GM12878 (cell line): ENCODE results near the gene LCE6A. TPM values are rescaled to one million over a fixed set of nuclear protein-coding genes. Genes with fewer than 3 reads are reported as not detected.

ENCODE experiments used
- ATAC-seq: fragments of 200-7000 bp; cut with Tn5 transposase; 3 replicates; pipeline ENCODE4 v1.9.1; 2020; ENCODE audit warnings: mild to moderate bottlenecking, moderate library complexity
- BruUV-seq: library from RNA; stranded (reverse); fragments of 400-500 nt; replicated peaks from 2 replicates; lab custom pipeline; 2021; lab: Mats Ljungman, UMichigan
- CTCF ChIA-PET: fragments of 300-600 bp; sonication (Branson Sonifier 250); formaldehyde crosslinking; extraction: SDS; loops from one replicate; lab custom pipeline; 2021; ENCODE audit warnings: inconsistent platforms; lab: Yijun Ruan, JAX
- POLR2A ChIA-PET: fragments of 350-600 bp; formaldehyde crosslinking; extraction: SDS; loops from one replicate; lab custom pipeline; 2021; ENCODE audit warnings: inconsistent platforms; lab: Charles Lee
- RAD21 ChIA-PET: fragments of 300-600 bp; sonication (Branson Sonifier 250); formaldehyde crosslinking; loops from one replicate; lab custom pipeline; 2023; ENCODE audit warnings: antibody characterized with exemption; ENCODE audit not compliant: unreplicated experiment; lab: Charles Lee
- SMC1A ChIA-PET: fragments of 300-600 bp; sonication (Branson Sonifier 250); formaldehyde crosslinking; loops from one replicate; lab custom pipeline; 2023; ENCODE audit not compliant: unreplicated experiment, uncharacterized antibody; lab: Charles Lee
- DNase-seq: peaks from one replicate; pipeline ENCODE4 v3.0.0-alpha.2; 2011; ENCODE audit warnings: low read depth, low spot score
- FAIRE-seq: peaks from 3 replicates; lab custom pipeline; 2011; peaks lifted over from hg19 to GRCh38; lab: Jason Lieb, UNC
- H2AFZ ChIP-seq: 2 replicates; pipeline ENCODE4 v1.6.0; 2011; ENCODE audit warnings: low read depth, low read length, control low read depth; ENCODE audit not compliant: control insufficient read depth
- H3K27ac ChIP-seq: 2 replicates; pipeline ENCODE4 v1.5.1; 2011; ENCODE audit warnings: control low read depth; ENCODE audit not compliant: control insufficient read depth, insufficient read depth
- H3K27me3 ChIP-seq, 2 experiments: replicated peaks in 1 of 2; 2 replicates each; pipeline versions ENCODE4 v1.6.0 to v1.6.1; 2011; ENCODE audit warnings: low read length in 1 of 2; ENCODE audit not compliant: control insufficient read depth in 2 of 2, insufficient read depth in 2 of 2
- H3K36me3 ChIP-seq, 2 experiments: 2 replicates each; pipeline ENCODE4 v1.5.1; 2011; ENCODE audit warnings: low read length in 1 of 2; ENCODE audit not compliant: control insufficient read depth in 2 of 2, insufficient read depth in 2 of 2
- H3K4me1 ChIP-seq: 2 replicates; pipeline ENCODE4 v1.6.1; 2011; ENCODE audit warnings: mild to moderate bottlenecking, low read length, moderate library complexity, mixed read lengths; ENCODE audit not compliant: control insufficient read depth, insufficient read depth
- H3K4me2 ChIP-seq: 2 replicates; pipeline ENCODE4 v1.6.0; 2011; ENCODE audit warnings: control low read depth; ENCODE audit not compliant: control insufficient read depth, insufficient read depth
- H3K4me3 ChIP-seq: fragments of 200-600 bp; sonication (generic); 2 replicates; pipeline ENCODE4 v1.5.1; 2016
- H3K79me2 ChIP-seq: 2 replicates; pipeline ENCODE4 v1.6.0; 2011; ENCODE audit warnings: low read length; ENCODE audit not compliant: control insufficient read depth, insufficient read depth
- H3K9ac ChIP-seq: 2 replicates; pipeline ENCODE4 v1.8.0; 2011; ENCODE audit warnings: low read length, control low read depth, mixed read lengths; ENCODE audit not compliant: control insufficient read depth, insufficient read depth
- H3K9me3 ChIP-seq: replicated peaks from 3 replicates; pipeline ENCODE4 v1.5.1; 2011; ENCODE audit warnings: mild to moderate bottlenecking, low read length; ENCODE audit not compliant: control insufficient read depth, insufficient read depth
- H4K20me1 ChIP-seq: 2 replicates; pipeline ENCODE4 v1.6.0; 2011; ENCODE audit not compliant: control insufficient read depth, insufficient read depth
- CEBPB ChIP-seq, 2 experiments: fragments of 150-350 bp in 1 of 2; IDR thresholded peaks; 2 replicates each; pipeline ENCODE4 v1.6.1; 2012 to 2014; ENCODE audit warnings: low read depth in 2 of 2, low read length in 2 of 2, borderline replicate concordance in 1 of 2, inconsistent platforms in 1 of 2
- E4F1 ChIP-seq: fragments of 450-650 bp; IDR thresholded peaks from 2 replicates; pipeline ENCODE4 v1.6.1; 2018; ENCODE audit warnings: borderline replicate concordance, mild to moderate bottlenecking; ENCODE audit not compliant: partially characterized antibody
- ESRRA ChIP-seq: IDR thresholded peaks from 2 replicates; pipeline ENCODE4 v1.6.1; 2012; ENCODE audit warnings: mild to moderate bottlenecking, low read length, improper control_type of control experiment
- FOXM1 ChIP-seq: IDR thresholded peaks from 2 replicates; pipeline ENCODE4 v1.6.1; 2012; ENCODE audit warnings: low read depth, mild to moderate bottlenecking, inconsistent platforms, low read length, moderate library complexity
- SMAD1 ChIP-seq: fragments of 450-650 bp; IDR thresholded peaks from 2 replicates; pipeline ENCODE4 v1.6.1; 2018; ENCODE audit warnings: mild to moderate bottlenecking, low read depth; ENCODE audit not compliant: partially characterized antibody
- WRNIP1 ChIP-seq: IDR thresholded peaks from 2 replicates; pipeline ENCODE4 v1.6.1; 2011; ENCODE audit warnings: low read depth, low read length, improper control_type of control experiment, borderline replicate concordance
- YY1 ChIP-seq: IDR thresholded peaks from 2 replicates; pipeline ENCODE4 v1.6.1; 2011; ENCODE audit warnings: low read depth, mild to moderate bottlenecking, low read length
- ZNF622 ChIP-seq: fragments of 450-650 bp; IDR thresholded peaks from 2 replicates; pipeline ENCODE4 v1.6.1; 2017; ENCODE audit warnings: mild to moderate bottlenecking, inconsistent platforms
- ZSCAN29 ChIP-seq: fragments of 450-650 bp; IDR thresholded peaks from 2 replicates; pipeline ENCODE4 v1.6.1; 2017; ENCODE audit warnings: mild to moderate bottlenecking, moderate library complexity
- WGBS: methylation state at CpG from one replicate; pipeline ENCODE4 v1.1.6; 2016; ENCODE audit warnings: low lambda C conversion rate; ENCODE audit not compliant: insufficient replicate concordance, insufficient coverage; ENCODE audit errors: missing lambda C conversion rate; 5-methylcytosine and 5-hydroxymethylcytosine counted together
- in situ Hi-C: fragments of 300-500 bp; cut with MboI; formaldehyde crosslinking; loops from 9 replicates; pipeline ENCODE4 v1.14.3; 2018; ENCODE audit warnings: mixed read lengths
- intact Hi-C: fragments of 100-400 bp; cut with micrococcal nuclease; formaldehyde crosslinking; loops from one replicate; pipeline ENCODE4 v1.14.2; 2022; ENCODE audit not compliant: unreplicated experiment
- polyA plus RNA-seq, 11 experiments: library from polyadenylated mRNA; depleted of rRNA in 4 of 11; unstranded in 6 of 11; stranded (reverse) in 5 of 11; fragments of >200 nt; fragmentation: Nextera tagmentation in 4 of 11; fragmentation: Illumina TruSeq in 1 of 11; extraction: Ambion mirVana in 4 of 11; extraction: Trizol in 1 of 11; gene quantifications; 1 replicate in 1 of 11; 2 replicates in 10 of 11; pipeline versions ENCODE4 v1.2.1 to v1.2.3, GENCODE V29; 2011 to 2016; ENCODE audit warnings: inconsistent platforms in 2 of 11, missing spikeins in 2 of 11, low read depth in 1 of 11
- total RNA-seq, 4 experiments: library from RNA; depleted of rRNA in 3 of 4; stranded (reverse); fragments of >200 nt in 3 of 4; fragmentation: Illumina TruSeq in 1 of 4; extraction: Trizol in 1 of 4; gene quantifications; 2 replicates each; pipeline versions ENCODE4 v1.2.1 to v1.2.3, GENCODE V29; 2013 to 2021

LCE6A gene
- total and polyA plus RNA-seq, 10 of the 15 experiments (the other 5 are each of a cell fraction or from before 2014, with no cell fraction given) = 0.45 TPM; not detected in 9

GRCh38 chr1:152836870-152837269 is 5.8 kb upstream of the LCE6A start:
- ATAC-seq = no peak
- H3K27me3 ChIP-seq = no peaks in the 10 kb centered on the region
- no peak overlapping the region for H2AFZ ChIP-seq
- H3K36me3 ChIP-seq = no peaks in the 10 kb centered on the region
- in situ Hi-C loops (no loop called here), intact Hi-C loops (no loop called here)
- H3K9me3 ChIP-seq = no peaks in the 10 kb centered on the region
- H3K4me3 ChIP-seq = no peak overlapping the region
- 0% methylated on average over 2 of the region's 2 CpGs for WGBS
- ChIA-PET SMC1A (no interaction called here), CTCF (no interaction called here)
- DNase-seq = no peak
- H3K27ac ChIP-seq = no peak overlapping the region
- FAIRE-seq = no peak
- TF ChIP-seq FOXM1 (no peak), CEBPB (IDR thresholded peaks at IDR 0.05; ENCODE audit: borderline replicate concordance in 1 of 2, low read depth in 2 of 2, low read length in 2 of 2) (no peak), ZNF622 (no peak), SMAD1 (no peak), WRNIP1 (no peak), ZSCAN29 (no peak), ESRRA (no peak), E4F1 (no peak), YY1 (no peak)
- TF ChIP-seq, all 136 proteins: peak for 0
- no peaks in the 10 kb centered on the region for H3K79me2 ChIP-seq
- ChIA-PET POLR2A (no interaction called here), RAD21 (no interaction called here)
- H3K4me1 ChIP-seq = no peaks in the 10 kb centered on the region
- no TSS peak for BruUV-seq
- no peak overlapping the region for H3K4me2 ChIP-seq
- H4K20me1 ChIP-seq = no peaks in the 10 kb centered on the region
- no peak overlapping the region for H3K9ac ChIP-seq
